GM12878 (cell line): Measurements from ENCODE around the gene BOD1L2. TPM values are rescaled to one million over a fixed set of nuclear protein-coding genes. Genes with fewer than 3 reads are reported as not detected.

ENCODE experiments used
- ATAC-seq: fragments of 200-7000 bp; cut with Tn5 transposase; 3 replicates; pipeline ENCODE4 v1.9.1; 2020; ENCODE audit warnings: mild to moderate bottlenecking, moderate library complexity
- BruUV-seq: library from RNA; stranded (reverse); fragments of 400-500 nt; replicated peaks from 2 replicates; lab custom pipeline; 2021; lab: Mats Ljungman, UMichigan
- CTCF ChIA-PET: fragments of 300-600 bp; sonication (Branson Sonifier 250); formaldehyde crosslinking; extraction: SDS; loops from one replicate; lab custom pipeline; 2021; ENCODE audit warnings: inconsistent platforms; lab: Yijun Ruan, JAX
- POLR2A ChIA-PET: fragments of 350-600 bp; formaldehyde crosslinking; extraction: SDS; loops from one replicate; lab custom pipeline; 2021; ENCODE audit warnings: inconsistent platforms; lab: Charles Lee
- RAD21 ChIA-PET: fragments of 300-600 bp; sonication (Branson Sonifier 250); formaldehyde crosslinking; loops from one replicate; lab custom pipeline; 2023; ENCODE audit warnings: antibody characterized with exemption; ENCODE audit not compliant: unreplicated experiment; lab: Charles Lee
- SMC1A ChIA-PET: fragments of 300-600 bp; sonication (Branson Sonifier 250); formaldehyde crosslinking; loops from one replicate; lab custom pipeline; 2023; ENCODE audit not compliant: unreplicated experiment, uncharacterized antibody; lab: Charles Lee
- DNase-seq: peaks from one replicate; pipeline ENCODE4 v3.0.0-alpha.2; 2011; ENCODE audit warnings: low read depth, low spot score
- FAIRE-seq: peaks from 3 replicates; lab custom pipeline; 2011; peaks lifted over from hg19 to GRCh38; lab: Jason Lieb, UNC
- H2AFZ ChIP-seq: 2 replicates; pipeline ENCODE4 v1.6.0; 2011; ENCODE audit warnings: low read depth, low read length, control low read depth; ENCODE audit not compliant: control insufficient read depth
- H3K27ac ChIP-seq: 2 replicates; pipeline ENCODE4 v1.5.1; 2011; ENCODE audit warnings: control low read depth; ENCODE audit not compliant: control insufficient read depth, insufficient read depth
- H3K27me3 ChIP-seq, 2 experiments: replicated peaks in 1 of 2; 2 replicates each; pipeline versions ENCODE4 v1.6.0 to v1.6.1; 2011; ENCODE audit warnings: low read length in 1 of 2; ENCODE audit not compliant: control insufficient read depth in 2 of 2, insufficient read depth in 2 of 2
- H3K36me3 ChIP-seq, 2 experiments: 2 replicates each; pipeline ENCODE4 v1.5.1; 2011; ENCODE audit warnings: low read length in 1 of 2; ENCODE audit not compliant: control insufficient read depth in 2 of 2, insufficient read depth in 2 of 2
- H3K4me1 ChIP-seq: 2 replicates; pipeline ENCODE4 v1.6.1; 2011; ENCODE audit warnings: mild to moderate bottlenecking, low read length, moderate library complexity, mixed read lengths; ENCODE audit not compliant: control insufficient read depth, insufficient read depth
- H3K4me2 ChIP-seq: 2 replicates; pipeline ENCODE4 v1.6.0; 2011; ENCODE audit warnings: control low read depth; ENCODE audit not compliant: control insufficient read depth, insufficient read depth
- H3K4me3 ChIP-seq: fragments of 200-600 bp; sonication (generic); 2 replicates; pipeline ENCODE4 v1.5.1; 2016
- H3K79me2 ChIP-seq: 2 replicates; pipeline ENCODE4 v1.6.0; 2011; ENCODE audit warnings: low read length; ENCODE audit not compliant: control insufficient read depth, insufficient read depth
- H3K9ac ChIP-seq: 2 replicates; pipeline ENCODE4 v1.8.0; 2011; ENCODE audit warnings: low read length, control low read depth, mixed read lengths; ENCODE audit not compliant: control insufficient read depth, insufficient read depth
- H3K9me3 ChIP-seq: replicated peaks from 3 replicates; pipeline ENCODE4 v1.5.1; 2011; ENCODE audit warnings: mild to moderate bottlenecking, low read length; ENCODE audit not compliant: control insufficient read depth, insufficient read depth
- H4K20me1 ChIP-seq: 2 replicates; pipeline ENCODE4 v1.6.0; 2011; ENCODE audit not compliant: control insufficient read depth, insufficient read depth
- ASH2L ChIP-seq: fragments of 300-600, 200-600 bp; sonication (generic); IDR thresholded peaks from 2 replicates; pipeline ENCODE4 v1.6.1; 2017; ENCODE audit warnings: low read depth, mild to moderate bottlenecking, borderline replicate concordance
- FOXM1 ChIP-seq: IDR thresholded peaks from 2 replicates; pipeline ENCODE4 v1.6.1; 2012; ENCODE audit warnings: low read depth, mild to moderate bottlenecking, inconsistent platforms, low read length, moderate library complexity
- MTA3 ChIP-seq: IDR thresholded peaks from 2 replicates; pipeline ENCODE4 v1.6.1; 2012; ENCODE audit warnings: low read length, inconsistent platforms, borderline replicate concordance
- PAX5 ChIP-seq: IDR thresholded peaks from 2 replicates; pipeline ENCODE4 v1.6.1; 2011; ENCODE audit warnings: low read depth, low read length, borderline replicate concordance
- PML ChIP-seq: IDR thresholded peaks from 2 replicates; pipeline ENCODE4 v1.6.1; 2012; ENCODE audit warnings: low read length, inconsistent platforms
- POLR2AphosphoS5 ChIP-seq: IDR thresholded peaks from 2 replicates; pipeline ENCODE4 v1.6.1; 2011; ENCODE audit warnings: mild to moderate bottlenecking, low read length, inconsistent platforms
- YBX1 ChIP-seq: fragments of 450-650 bp; IDR thresholded peaks from 2 replicates; pipeline ENCODE4 v1.6.1; 2016; ENCODE audit warnings: antibody characterized with exemption
- whole genome bisulfite sequencing: methylation state at CpG from one replicate; pipeline ENCODE4 v1.1.6; 2016; ENCODE audit warnings: low lambda C conversion rate; ENCODE audit not compliant: insufficient replicate concordance, insufficient coverage; ENCODE audit errors: missing lambda C conversion rate; 5-methylcytosine and 5-hydroxymethylcytosine counted together
- in situ Hi-C: fragments of 300-500 bp; cut with MboI; formaldehyde crosslinking; loops from 9 replicates; pipeline ENCODE4 v1.14.3; 2018; ENCODE audit warnings: mixed read lengths
- intact Hi-C: fragments of 100-400 bp; cut with micrococcal nuclease; formaldehyde crosslinking; loops from one replicate; pipeline ENCODE4 v1.14.2; 2022; ENCODE audit not compliant: unreplicated experiment
- polyA plus RNA-seq, 11 experiments: library from polyadenylated mRNA; depleted of rRNA in 4 of 11; unstranded in 6 of 11; stranded (reverse) in 5 of 11; fragments of >200 nt; fragmentation: Nextera tagmentation in 4 of 11; fragmentation: Illumina TruSeq in 1 of 11; extraction: Ambion mirVana in 4 of 11; extraction: Trizol in 1 of 11; gene quantifications; 1 replicate in 1 of 11; 2 replicates in 10 of 11; pipeline versions ENCODE4 v1.2.1 to v1.2.3, GENCODE V29; 2011 to 2016; ENCODE audit warnings: inconsistent platforms in 2 of 11, missing spikeins in 2 of 11, low read depth in 1 of 11
- total RNA-seq, 4 experiments: library from RNA; depleted of rRNA in 3 of 4; stranded (reverse); fragments of >200 nt in 3 of 4; fragmentation: Illumina TruSeq in 1 of 4; extraction: Trizol in 1 of 4; gene quantifications; 2 replicates each; pipeline versions ENCODE4 v1.2.1 to v1.2.3, GENCODE V29; 2013 to 2021
- TF ChIP-seq, protein P1 (sequence below): fragments of 450-650 bp; formaldehyde crosslinking; IDR thresholded peaks from 2 replicates; pipeline ENCODE4 v1.4.0; 2022; ENCODE audit warnings: mild to moderate bottlenecking, moderate library complexity
- TF ChIP-seq, protein P2 (sequence below): fragments of 150-350 bp; IDR thresholded peaks from 2 replicates; pipeline ENCODE4 v1.6.1; 2014; ENCODE audit warnings: mild to moderate bottlenecking, low read depth, low read length
- TF ChIP-seq, protein P3 (sequence below): IDR thresholded peaks from 2 replicates; pipeline ENCODE4 v1.6.1; 2011; ENCODE audit warnings: borderline replicate concordance, low read depth, mild to moderate bottlenecking, moderate library complexity, mixed read lengths, low read length; ENCODE audit not compliant: insufficient read depth; ENCODE audit errors: extremely low read length
- TF ChIP-seq, protein P4 (sequence below): fragments of 450-650 bp; IDR thresholded peaks from 2 replicates; pipeline ENCODE4 v1.6.1; 2018; ENCODE audit warnings: borderline replicate concordance, mild to moderate bottlenecking; ENCODE audit not compliant: partially characterized antibody
- TF ChIP-seq, protein P5 (sequence below): fragments of 450-650 bp; IDR thresholded peaks from 2 replicates; pipeline ENCODE4 v1.6.1; 2017; ENCODE audit warnings: borderline replicate concordance

The BOD1L2 gene
- total and polyA plus RNA-seq, 10 of the 15 experiments (the other 5 are each of a cell fraction or from before 2014, with no cell fraction given): not detected

DNA sequence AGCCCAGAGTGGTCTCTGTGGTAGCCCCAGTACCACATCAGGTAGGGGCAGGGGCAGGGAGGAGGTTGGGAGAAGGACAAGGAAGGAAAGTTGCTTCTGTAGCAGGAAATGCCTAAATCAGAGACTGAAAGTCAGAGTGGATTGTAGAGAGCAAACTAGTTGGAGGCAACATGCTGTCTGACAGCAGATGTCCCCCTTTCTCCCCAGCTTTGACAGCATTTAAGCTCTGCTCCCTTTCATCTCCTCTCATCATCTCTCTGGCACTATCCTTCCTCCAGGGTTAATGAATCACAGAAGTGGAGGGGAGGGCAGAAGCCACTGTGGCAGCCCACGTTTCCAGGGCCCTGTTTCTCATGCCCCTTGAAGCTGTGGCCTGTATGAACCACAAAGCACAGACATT lies 50.4 kb downstream of the BOD1L2 start:
- RAD21 ChIA-PET: no interaction called here
- Histone ChIP-seq H3K27me3 (no peaks in the 10 kb centered on the region), H3K36me3 (no peaks in the 10 kb centered on the region), H3K27ac (no peak overlapping the region), H3K9ac (no peak overlapping the region), H4K20me1 (no peaks in the 10 kb centered on the region), H3K79me2 (no peaks in the 10 kb centered on the region), H3K4me1 (no peaks in the 10 kb centered on the region), H3K9me3 (no peaks in the 10 kb centered on the region), H3K4me3 (no peak overlapping the region), H3K4me2 (no peak overlapping the region), H2AFZ (no peak overlapping the region)
- no TSS peak for BruUV-seq
- WGBS: 0% methylated on average over 1 of the region's 1 CpG
- ATAC-seq (no peak), DNase-seq (no peak), FAIRE-seq (no peak)
- CTCF ChIA-PET: no interaction called here
- SMC1A ChIA-PET: no interaction called here
- TF ChIP-seq, protein P1, sequence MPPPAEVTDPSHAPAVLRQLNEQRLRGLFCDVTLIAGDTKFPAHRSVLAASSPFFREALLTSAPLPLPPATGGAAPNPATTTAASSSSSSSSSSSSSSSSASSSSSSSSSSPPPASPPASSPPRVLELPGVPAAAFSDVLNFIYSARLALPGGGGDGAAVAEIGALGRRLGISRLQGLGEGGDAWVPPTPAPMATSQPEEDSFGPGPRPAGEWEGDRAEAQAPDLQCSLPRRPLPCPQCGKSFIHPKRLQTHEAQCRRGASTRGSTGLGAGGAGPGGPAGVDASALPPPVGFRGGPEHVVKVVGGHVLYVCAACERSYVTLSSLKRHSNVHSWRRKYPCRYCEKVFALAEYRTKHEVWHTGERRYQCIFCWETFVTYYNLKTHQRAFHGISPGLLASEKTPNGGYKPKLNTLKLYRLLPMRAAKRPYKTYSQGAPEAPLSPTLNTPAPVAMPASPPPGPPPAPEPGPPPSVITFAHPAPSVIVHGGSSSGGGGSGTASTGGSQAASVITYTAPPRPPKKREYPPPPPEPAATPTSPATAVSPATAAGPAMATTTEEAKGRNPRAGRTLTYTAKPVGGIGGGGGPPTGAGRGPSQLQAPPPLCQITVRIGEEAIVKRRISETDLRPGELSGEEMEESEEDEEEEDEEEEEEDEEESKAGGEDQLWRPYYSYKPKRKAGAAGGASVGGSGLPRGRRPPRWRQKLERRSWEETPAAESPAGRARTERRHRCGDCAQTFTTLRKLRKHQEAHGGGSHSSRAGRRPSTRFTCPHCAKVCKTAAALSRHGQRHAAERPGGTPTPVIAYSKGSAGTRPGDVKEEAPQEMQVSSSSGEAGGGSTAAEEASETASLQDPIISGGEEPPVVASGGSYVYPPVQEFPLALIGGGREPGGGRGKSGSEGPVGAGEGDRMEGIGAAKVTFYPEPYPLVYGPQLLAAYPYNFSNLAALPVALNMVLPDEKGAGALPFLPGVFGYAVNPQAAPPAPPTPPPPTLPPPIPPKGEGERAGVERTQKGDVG: no peak
- TF ChIP-seq, protein P2, sequence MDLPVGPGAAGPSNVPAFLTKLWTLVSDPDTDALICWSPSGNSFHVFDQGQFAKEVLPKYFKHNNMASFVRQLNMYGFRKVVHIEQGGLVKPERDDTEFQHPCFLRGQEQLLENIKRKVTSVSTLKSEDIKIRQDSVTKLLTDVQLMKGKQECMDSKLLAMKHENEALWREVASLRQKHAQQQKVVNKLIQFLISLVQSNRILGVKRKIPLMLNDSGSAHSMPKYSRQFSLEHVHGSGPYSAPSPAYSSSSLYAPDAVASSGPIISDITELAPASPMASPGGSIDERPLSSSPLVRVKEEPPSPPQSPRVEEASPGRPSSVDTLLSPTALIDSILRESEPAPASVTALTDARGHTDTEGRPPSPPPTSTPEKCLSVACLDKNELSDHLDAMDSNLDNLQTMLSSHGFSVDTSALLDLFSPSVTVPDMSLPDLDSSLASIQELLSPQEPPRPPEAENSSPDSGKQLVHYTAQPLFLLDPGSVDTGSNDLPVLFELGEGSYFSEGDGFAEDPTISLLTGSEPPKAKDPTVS: no peak
- TF ChIP-seq MTA3 (no peak), PAX5 (no peak), POLR2AphosphoS5 (no peak), PML (no peak), YBX1 (no peak), FOXM1 (no peak), ASH2L (no peak)
- TF ChIP-seq, protein P3, sequence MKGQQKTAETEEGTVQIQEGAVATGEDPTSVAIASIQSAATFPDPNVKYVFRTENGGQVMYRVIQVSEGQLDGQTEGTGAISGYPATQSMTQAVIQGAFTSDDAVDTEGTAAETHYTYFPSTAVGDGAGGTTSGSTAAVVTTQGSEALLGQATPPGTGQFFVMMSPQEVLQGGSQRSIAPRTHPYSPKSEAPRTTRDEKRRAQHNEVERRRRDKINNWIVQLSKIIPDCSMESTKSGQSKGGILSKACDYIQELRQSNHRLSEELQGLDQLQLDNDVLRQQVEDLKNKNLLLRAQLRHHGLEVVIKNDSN: no peak
- TF ChIP-seq, protein P4, sequence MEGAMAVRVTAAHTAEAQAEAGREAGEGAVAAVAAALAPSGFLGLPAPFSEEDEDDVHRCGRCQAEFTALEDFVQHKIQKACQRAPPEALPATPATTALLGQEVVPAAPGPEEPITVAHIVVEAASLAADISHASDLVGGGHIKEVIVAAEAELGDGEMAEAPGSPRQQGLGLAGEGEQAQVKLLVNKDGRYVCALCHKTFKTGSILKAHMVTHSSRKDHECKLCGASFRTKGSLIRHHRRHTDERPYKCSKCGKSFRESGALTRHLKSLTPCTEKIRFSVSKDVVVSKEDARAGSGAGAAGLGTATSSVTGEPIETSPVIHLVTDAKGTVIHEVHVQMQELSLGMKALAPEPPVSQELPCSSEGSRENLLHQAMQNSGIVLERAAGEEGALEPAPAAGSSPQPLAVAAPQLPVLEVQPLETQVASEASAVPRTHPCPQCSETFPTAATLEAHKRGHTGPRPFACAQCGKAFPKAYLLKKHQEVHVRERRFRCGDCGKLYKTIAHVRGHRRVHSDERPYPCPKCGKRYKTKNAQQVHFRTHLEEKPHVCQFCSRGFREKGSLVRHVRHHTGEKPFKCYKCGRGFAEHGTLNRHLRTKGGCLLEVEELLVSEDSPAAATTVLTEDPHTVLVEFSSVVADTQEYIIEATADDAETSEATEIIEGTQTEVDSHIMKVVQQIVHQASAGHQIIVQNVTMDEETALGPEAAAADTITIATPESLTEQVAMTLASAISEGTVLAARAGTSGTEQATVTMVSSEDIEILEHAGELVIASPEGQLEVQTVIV: no peak
- TF ChIP-seq, protein P5, sequence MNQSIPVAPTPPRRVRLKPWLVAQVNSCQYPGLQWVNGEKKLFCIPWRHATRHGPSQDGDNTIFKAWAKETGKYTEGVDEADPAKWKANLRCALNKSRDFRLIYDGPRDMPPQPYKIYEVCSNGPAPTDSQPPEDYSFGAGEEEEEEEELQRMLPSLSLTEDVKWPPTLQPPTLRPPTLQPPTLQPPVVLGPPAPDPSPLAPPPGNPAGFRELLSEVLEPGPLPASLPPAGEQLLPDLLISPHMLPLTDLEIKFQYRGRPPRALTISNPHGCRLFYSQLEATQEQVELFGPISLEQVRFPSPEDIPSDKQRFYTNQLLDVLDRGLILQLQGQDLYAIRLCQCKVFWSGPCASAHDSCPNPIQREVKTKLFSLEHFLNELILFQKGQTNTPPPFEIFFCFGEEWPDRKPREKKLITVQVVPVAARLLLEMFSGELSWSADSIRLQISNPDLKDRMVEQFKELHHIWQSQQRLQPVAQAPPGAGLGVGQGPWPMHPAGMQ: no peak
- intact Hi-C loops: no loop called here
- POLR2A ChIA-PET: no interaction called here
- in situ Hi-C loops: no loop called here
